Measurements from ENCODE around the gene LRP1B. TPM values are rescaled to one million over a fixed set of nuclear protein-coding genes. Genes with fewer than 3 reads are reported as not detected.

The LRP1B gene
- total and polyA plus RNA-seq, 7 experiments from 2014 or later: 0.10 TPM; not detected in 6

- CTCF ChIA-PET: no interaction called here
- no peaks in the 10 kb centered on the region for H3K27me3 Mint-ChIP-seq
These were observed 693.3 kb downstream of the LRP1B start for GRCh38 chr2:141437521-141437920.

DNA sequence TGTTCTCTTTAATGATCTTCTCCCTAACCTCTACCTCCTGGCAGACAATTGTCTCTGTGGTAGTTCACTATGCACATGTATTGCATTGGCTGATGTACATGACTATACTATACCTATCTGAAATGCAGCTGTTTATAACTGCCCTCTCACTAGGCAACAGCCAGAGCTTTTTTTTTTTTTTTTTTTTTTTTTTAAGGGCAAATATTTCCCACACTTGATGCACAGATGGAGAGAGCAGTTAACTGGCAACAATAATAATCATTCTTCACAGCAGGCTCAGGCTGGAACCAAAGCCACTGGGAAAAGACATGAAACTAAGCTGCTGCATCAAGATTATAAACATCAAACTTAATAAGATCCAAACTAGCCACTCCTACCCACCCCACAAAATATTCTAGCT, 707.7 kb downstream of the LRP1B start:
- no peaks in the 10 kb centered on the region for H3K4me1 Mint-ChIP-seq
- no peaks in the 10 kb centered on the region for H3K36me3 Mint-ChIP-seq
- no peak overlapping the region for H3K4me3 ChIP-seq (ENCODE audit: low read length)
- H3K27me3 Mint-ChIP-seq: no peaks in the 10 kb centered on the region
- intact Hi-C loops (cut with micrococcal nuclease): no loop called here
- H3K4me1 ChIP-seq (ENCODE audit: control insufficient read depth in 2 of 2, insufficient read depth in 2 of 2, low read length in 2 of 2): no peaks in the 10 kb centered on the region
- CTCF ChIA-PET: no interaction called here
- POLR2A ChIA-PET: no interaction called here
- H3K27me3 ChIP-seq (ENCODE audit: control insufficient read depth in 2 of 2, insufficient read depth in 2 of 2, low read length in 2 of 2): no peaks in the 10 kb centered on the region
- H3K36me3 ChIP-seq (ENCODE audit: control insufficient read depth in 2 of 3, insufficient read depth in 3 of 3, low read length in 3 of 3): no peaks in the 10 kb centered on the region
- no peak overlapping the region for H3K27ac ChIP-seq (ENCODE audit: low read depth, low read length)
- no peaks in the 10 kb centered on the region for H3K9me3 ChIP-seq (ENCODE audit: control insufficient read depth in 2 of 3, low read length in 3 of 3)
- DNase-seq (no peak), ATAC-seq (no peak)
- H3K9me3 Mint-ChIP-seq: peaks cover 0 to 17% (median 4%) of the 10 kb centered on the region in 11 donors
- no peak overlapping the region for H3K4me3 Mint-ChIP-seq
- no peak overlapping the region for H3K27ac Mint-ChIP-seq

More at GRCh38 chr2:141437521-141437920, 693.3 kb downstream of the LRP1B start:
- Histone ChIP-seq H3K27ac (ENCODE audit: low read depth, low read length) (no peak overlapping the region), H3K9me3 (ENCODE audit: control insufficient read depth in 2 of 3, low read length in 3 of 3) (no peaks in the 10 kb centered on the region), H3K4me3 (ENCODE audit: low read length) (no peak overlapping the region), H3K4me1 (ENCODE audit: control insufficient read depth in 2 of 2, insufficient read depth in 2 of 2, low read length in 2 of 2) (no peaks in the 10 kb centered on the region), H3K36me3 (ENCODE audit: control insufficient read depth in 2 of 3, insufficient read depth in 3 of 3, low read length in 3 of 3) (no peaks in the 10 kb centered on the region), H3K27me3 (ENCODE audit: control insufficient read depth in 2 of 2, insufficient read depth in 2 of 2, low read length in 2 of 2) (no peaks in the 10 kb centered on the region)
- no peak for ATAC-seq
- Mint-ChIP-seq H3K9me3 (peaks cover 0 to 19% (median 5%) of the 10 kb centered on the region in 11 donors), H3K36me3 (no peaks in the 10 kb centered on the region), H3K4me1 (no peaks in the 10 kb centered on the region), H3K4me3 (no peak overlapping the region), H3K27ac (no peak overlapping the region)
- intact Hi-C loops (cut with micrococcal nuclease): no loop called here
- POLR2A ChIA-PET: no interaction called here
- DNase-seq: no peak

DNA sequence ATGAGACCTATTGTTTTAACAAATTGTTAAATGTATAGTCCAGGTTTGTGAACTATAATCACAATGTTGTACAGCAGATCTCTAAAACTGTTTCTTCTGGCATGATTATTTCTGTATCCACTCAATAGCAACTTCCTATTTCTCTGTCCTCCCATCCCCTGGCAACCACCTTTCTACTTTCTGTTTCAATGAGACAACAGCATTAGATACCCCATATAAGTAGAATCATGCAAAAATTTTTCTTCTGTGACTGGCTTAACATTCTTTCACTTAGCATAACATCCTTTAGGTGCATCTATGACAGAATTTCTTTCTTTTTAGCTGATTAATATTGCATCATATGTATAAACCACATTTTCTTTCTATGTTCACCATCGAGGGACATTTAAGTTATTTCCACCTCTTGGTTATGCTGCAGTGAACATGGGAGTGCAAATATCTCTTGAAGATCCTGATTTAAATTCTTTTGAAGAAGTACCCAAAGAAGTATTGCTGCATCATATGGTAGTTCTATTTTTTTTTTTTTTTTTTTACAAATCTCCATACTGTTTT, 713.5 kb downstream of the LRP1B start:
- Histone ChIP-seq H3K4me3 (ENCODE audit: low read length) (no peak overlapping the region), H3K27me3 (ENCODE audit: control insufficient read depth in 2 of 2, insufficient read depth in 2 of 2, low read length in 2 of 2) (no peaks in the 10 kb centered on the region), H3K9me3 (ENCODE audit: control insufficient read depth in 2 of 3, low read length in 3 of 3) (peaks cover 0 to 5% (median 0%) of the 10 kb centered on the region in 3 experiments), H3K36me3 (ENCODE audit: control insufficient read depth in 2 of 3, insufficient read depth in 3 of 3, low read length in 3 of 3) (no peaks in the 10 kb centered on the region), H3K27ac (ENCODE audit: low read depth, low read length) (no peak overlapping the region), H3K4me1 (ENCODE audit: control insufficient read depth in 2 of 2, insufficient read depth in 2 of 2, low read length in 2 of 2) (no peaks in the 10 kb centered on the region)
- ATAC-seq (no peak), DNase-seq (no peak)
- no peak overlapping the region for H3K27ac Mint-ChIP-seq
- H3K4me1 Mint-ChIP-seq: no peaks in the 10 kb centered on the region
- no peak overlapping the region for H3K4me3 Mint-ChIP-seq
- intact Hi-C loops (cut with micrococcal nuclease): no loop called here
- CTCF ChIA-PET: no interaction called here
- POLR2A ChIA-PET: no interaction called here
- peaks cover 0 to 25% (median 8%) of the 10 kb centered on the region in 11 donors for H3K9me3 Mint-ChIP-seq
- H3K36me3 Mint-ChIP-seq: no peaks in the 10 kb centered on the region
- no peaks in the 10 kb centered on the region for H3K27me3 Mint-ChIP-seq

DNA sequence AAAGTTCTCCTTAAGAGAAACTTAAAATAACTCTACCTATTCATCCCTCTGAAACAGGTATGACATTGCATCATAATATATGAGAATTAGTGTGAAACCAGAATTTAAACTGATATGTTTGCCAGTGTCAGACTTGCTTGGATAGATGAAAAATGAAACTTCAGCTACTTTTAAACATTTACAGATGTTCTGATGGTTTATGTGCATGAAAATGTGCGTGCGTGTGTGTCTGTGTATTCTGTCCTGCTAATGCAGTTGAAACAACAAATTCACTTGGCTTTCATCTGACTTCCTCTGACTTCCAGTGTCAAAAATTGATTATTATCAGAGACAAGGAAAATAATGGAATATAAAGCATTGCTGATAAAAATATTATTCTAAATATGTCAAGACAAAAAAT, 719.4 kb downstream of the LRP1B start:
- H3K27ac ChIP-seq (ENCODE audit: low read depth, low read length): no peak overlapping the region
- intact Hi-C loops (cut with micrococcal nuclease): no loop called here
- H3K4me3 ChIP-seq (ENCODE audit: low read length): no peak overlapping the region
- H3K9me3 Mint-ChIP-seq: peaks cover 0 to 12% (median 5%) of the 10 kb centered on the region in 11 donors
- no peaks in the 10 kb centered on the region for H3K27me3 ChIP-seq (ENCODE audit: control insufficient read depth in 2 of 2, insufficient read depth in 2 of 2, low read length in 2 of 2)
- H3K4me1 ChIP-seq (ENCODE audit: control insufficient read depth in 2 of 2, insufficient read depth in 2 of 2, low read length in 2 of 2): no peaks in the 10 kb centered on the region
- H3K36me3 ChIP-seq (ENCODE audit: control insufficient read depth in 2 of 3, insufficient read depth in 3 of 3, low read length in 3 of 3): no peaks in the 10 kb centered on the region
- H3K27ac Mint-ChIP-seq: no peak overlapping the region
- DNase-seq: no peak
- H3K4me3 Mint-ChIP-seq: no peak overlapping the region
- no peak for ATAC-seq
- ChIA-PET POLR2A (no interaction called here), CTCF (no interaction called here)
- H3K27me3 Mint-ChIP-seq: no peaks in the 10 kb centered on the region
- H3K36me3 Mint-ChIP-seq: no peaks in the 10 kb centered on the region
- peaks cover 0 to 5% (median 0%) of the 10 kb centered on the region in 3 experiments for H3K9me3 ChIP-seq (ENCODE audit: control insufficient read depth in 2 of 3, low read length in 3 of 3)
- no peaks in the 10 kb centered on the region for H3K4me1 Mint-ChIP-seq

- ChIA-PET POLR2A (no interaction called here), CTCF (no interaction called here)
- DNase-seq: no peak
These were observed 731.5 kb downstream of the LRP1B start for GRCh38 chr2:141399270-141399669.

DNA sequence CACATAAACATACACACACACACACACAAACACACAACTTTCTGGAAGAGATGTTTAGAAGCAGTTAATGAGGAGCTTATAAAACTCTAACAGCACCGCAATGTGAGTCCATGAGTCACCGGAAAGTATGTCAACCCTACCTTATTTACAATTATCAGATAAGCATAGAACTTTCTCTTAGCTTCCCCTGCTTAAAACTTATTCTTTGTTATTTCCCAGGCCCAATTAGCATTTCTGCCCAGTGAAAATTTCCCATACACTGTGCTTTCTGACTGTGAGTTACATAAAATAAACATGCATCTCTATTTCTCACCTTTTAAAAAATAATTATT, 737.6 kb downstream of the LRP1B start:
- H3K4me1 ChIP-seq (ENCODE audit: control insufficient read depth in 2 of 2, insufficient read depth in 2 of 2, low read length in 2 of 2): no peaks in the 10 kb centered on the region
- H3K27me3 Mint-ChIP-seq: no peaks in the 10 kb centered on the region
- no peaks in the 10 kb centered on the region for H3K4me1 Mint-ChIP-seq
- H3K4me3 ChIP-seq (ENCODE audit: low read length): no peak overlapping the region
- no peaks in the 10 kb centered on the region for H3K36me3 Mint-ChIP-seq
- H3K9me3 Mint-ChIP-seq: peaks cover 0 to 29% (median 3%) of the 10 kb centered on the region in 11 donors
- H3K27ac ChIP-seq (ENCODE audit: low read depth, low read length): no peak overlapping the region
- no peak overlapping the region for H3K4me3 Mint-ChIP-seq
- H3K27ac Mint-ChIP-seq: no peak overlapping the region
- CTCF ChIA-PET: no interaction called here
- no peaks in the 10 kb centered on the region for H3K36me3 ChIP-seq (ENCODE audit: control insufficient read depth in 2 of 3, insufficient read depth in 3 of 3, low read length in 3 of 3)
- intact Hi-C loops (cut with micrococcal nuclease): no loop called here
- no peaks in the 10 kb centered on the region for H3K9me3 ChIP-seq (ENCODE audit: control insufficient read depth in 2 of 3, low read length in 3 of 3)
- POLR2A ChIA-PET: no interaction called here
- H3K27me3 ChIP-seq (ENCODE audit: control insufficient read depth in 2 of 2, insufficient read depth in 2 of 2, low read length in 2 of 2): no peaks in the 10 kb centered on the region
- no peak for ATAC-seq
- DNase-seq: no peak

More at GRCh38 chr2:141399270-141399669, 731.5 kb downstream of the LRP1B start:
- Mint-ChIP-seq H3K36me3 (no peaks in the 10 kb centered on the region), H3K27me3 (no peaks in the 10 kb centered on the region), H3K4me3 (no peak overlapping the region), H3K27ac (no peak overlapping the region), H3K4me1 (no peaks in the 10 kb centered on the region), H3K9me3 (peaks cover 0 to 17% (median 0%) of the 10 kb centered on the region in 11 donors)
- Histone ChIP-seq H3K4me3 (ENCODE audit: low read length) (no peak overlapping the region), H3K36me3 (ENCODE audit: control insufficient read depth in 2 of 3, insufficient read depth in 3 of 3, low read length in 3 of 3) (no peaks in the 10 kb centered on the region), H3K27ac (ENCODE audit: low read depth, low read length) (no peak overlapping the region), H3K4me1 (ENCODE audit: control insufficient read depth in 2 of 2, insufficient read depth in 2 of 2, low read length in 2 of 2) (no peaks in the 10 kb centered on the region), H3K9me3 (ENCODE audit: control insufficient read depth in 2 of 3, low read length in 3 of 3) (no peaks in the 10 kb centered on the region), H3K27me3 (ENCODE audit: control insufficient read depth in 2 of 2, insufficient read depth in 2 of 2, low read length in 2 of 2) (no peaks in the 10 kb centered on the region)
- no peak for ATAC-seq
- intact Hi-C loops (cut with micrococcal nuclease): no loop called here

- Histone ChIP-seq H3K4me3 (ENCODE audit: low read length) (no peak overlapping the region), H3K27ac (ENCODE audit: low read depth, low read length) (no peak overlapping the region), H3K27me3 (ENCODE audit: control insufficient read depth in 2 of 2, insufficient read depth in 2 of 2, low read length in 2 of 2) (no peaks in the 10 kb centered on the region), H3K36me3 (ENCODE audit: control insufficient read depth in 2 of 3, insufficient read depth in 3 of 3, low read length in 3 of 3) (no peaks in the 10 kb centered on the region), H3K4me1 (ENCODE audit: control insufficient read depth in 2 of 2, insufficient read depth in 2 of 2, low read length in 2 of 2) (no peaks in the 10 kb centered on the region), H3K9me3 (ENCODE audit: control insufficient read depth in 2 of 3, low read length in 3 of 3) (no peaks in the 10 kb centered on the region)
- Mint-ChIP-seq H3K27ac (no peak overlapping the region), H3K4me1 (no peaks in the 10 kb centered on the region), H3K27me3 (no peaks in the 10 kb centered on the region), H3K36me3 (no peaks in the 10 kb centered on the region), H3K4me3 (no peak overlapping the region), H3K9me3 (peaks cover 0 to 25% (median 4%) of the 10 kb centered on the region in 11 donors)
- POLR2A ChIA-PET: no interaction called here
- CTCF ChIA-PET: no interaction called here
- intact Hi-C loops (cut with micrococcal nuclease): no loop called here
- ATAC-seq: no peak
- no peak for DNase-seq
These were observed 738.2 kb downstream of the LRP1B start for GRCh38 chr2:141392517-141393213.

Data from naive thymus-derived CD4-positive, alpha-beta T cell (primary cell).